ENCODE results near the gene LAYN. TPM values are rescaled to one million over a fixed set of nuclear protein-coding genes. Genes with fewer than 3 reads are reported as not detected.

The LAYN gene
- total RNA-seq, 1 experiment from 2014 or later = 3.7 TPM

DNA sequence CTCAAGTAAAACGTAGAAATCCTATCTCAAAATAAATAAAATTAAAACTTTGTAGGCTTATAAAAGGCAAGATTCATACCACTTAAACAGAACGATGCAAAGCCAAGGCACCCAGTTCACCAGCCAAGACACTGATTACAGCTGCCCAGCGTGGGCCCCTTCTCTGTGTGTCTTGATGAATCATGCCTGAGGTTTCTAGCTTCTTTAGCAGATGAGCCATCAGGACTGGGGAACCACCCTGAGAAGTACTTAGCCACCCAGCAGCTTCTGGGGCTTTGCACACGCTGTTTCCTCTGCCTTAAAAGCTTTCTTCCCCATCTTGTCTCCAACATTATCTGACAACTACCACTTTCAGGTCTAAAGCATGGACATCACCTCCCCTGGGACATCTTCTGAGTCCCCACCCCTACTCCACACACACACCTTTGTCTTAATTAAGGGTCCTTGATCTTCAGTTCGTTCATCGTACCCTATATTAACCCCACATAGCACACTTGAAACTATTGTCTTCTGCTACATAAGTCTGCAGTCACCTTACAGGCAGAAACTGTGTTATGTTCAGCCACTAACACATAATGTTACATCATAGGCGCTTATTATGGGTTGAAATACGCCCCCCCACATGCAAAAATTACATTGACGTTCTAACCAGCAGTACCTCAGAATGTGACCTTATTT is 8.7 kb upstream of the LAYN start (continued):
- no peak for TF ChIP-seq JAZF1 (CRISPR knock-in tag; IDR thresholded peaks at IDR 0.05)
- TF ChIP-seq ZBTB21 (CRISPR knock-in tag; IDR thresholded peaks at IDR 0.05; ENCODE audit: borderline replicate concordance) = no peak
- TF ChIP-seq, protein P1, sequence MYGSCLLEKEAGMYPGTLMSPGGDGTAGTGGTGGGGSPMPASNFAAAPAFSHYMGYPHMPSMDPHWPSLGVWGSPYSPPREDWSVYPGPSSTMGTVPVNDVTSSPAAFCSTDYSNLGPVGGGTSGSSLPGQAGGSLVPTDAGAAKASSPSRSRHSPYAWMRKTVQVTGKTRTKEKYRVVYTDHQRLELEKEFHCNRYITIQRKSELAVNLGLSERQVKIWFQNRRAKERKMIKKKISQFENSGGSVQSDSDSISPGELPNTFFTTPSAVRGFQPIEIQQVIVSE (CRISPR knock-in tag; IDR thresholded peaks at IDR 0.05; ENCODE audit: borderline replicate concordance) = no peak
- TF ChIP-seq ZNF317 (CRISPR knock-in tag; IDR thresholded peaks at IDR 0.05; ENCODE audit: borderline replicate concordance, low read depth) = no peak
- no peak for TF ChIP-seq MXD4 (CRISPR knock-in tag; IDR thresholded peaks at IDR 0.05; ENCODE audit: borderline replicate concordance)
- no peak for TF ChIP-seq CREM (CRISPR knock-in tag; IDR thresholded peaks at IDR 0.05)
- TF ChIP-seq FOXP1 (CRISPR knock-in tag; IDR thresholded peaks at IDR 0.05; ENCODE audit: borderline replicate concordance) = no peak
- TF ChIP-seq SOX15 (CRISPR knock-in tag; IDR thresholded peaks at IDR 0.05) = no peak
- no peak for TF ChIP-seq TEAD4 (CRISPR knock-in tag; IDR thresholded peaks at IDR 0.05)

DNA sequence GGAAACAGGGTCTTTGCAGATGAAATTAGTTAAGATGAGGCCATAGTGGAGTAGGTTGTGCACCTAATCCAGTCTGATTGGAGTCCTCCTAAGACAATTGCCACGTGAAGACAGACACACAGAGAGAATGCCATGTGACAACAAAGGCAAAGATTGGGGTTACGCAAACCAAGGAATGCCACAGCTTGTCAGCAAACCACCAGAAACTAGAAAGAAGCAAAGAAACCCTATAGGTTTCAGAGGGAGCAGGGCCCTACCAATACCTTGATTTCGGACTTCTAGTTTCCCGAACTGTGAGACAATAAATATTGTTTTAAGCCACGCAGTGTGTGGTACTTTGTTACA is 8.2 kb upstream of the LAYN start:
- ATAC-seq = no peak
- no peak overlapping the region for H3K27ac Mint-ChIP-seq
- CTCF ChIA-PET = interaction anchor here (1.3 to 1.4 kb wide), 2 partner anchors 19 to 86 kb away, joined by 3 read pairs; no protein-coding TSS in a partner anchor
- no peaks in the 10 kb centered on the region; the same call in 1 of the 2 replicates for H3K27me3 Mint-ChIP-seq (ENCODE audit: low read depth)
- no peaks in the 10 kb centered on the region for H3K36me3 Mint-ChIP-seq
- no peak for DNase-seq (ENCODE audit: low spot score)
- peaks cover 2% of the 10 kb centered on the region; the same call in 1 of the 2 replicates for H3K4me1 Mint-ChIP-seq
- no peak for TF ChIP-seq FOXP1 (CRISPR knock-in tag; IDR thresholded peaks at IDR 0.05; ENCODE audit: borderline replicate concordance)
- TF ChIP-seq ETV6 (CRISPR knock-in tag; IDR thresholded peaks at IDR 0.05) = no peak
- no peak for TF ChIP-seq KAT7 (CRISPR knock-in tag; IDR thresholded peaks at IDR 0.05; ENCODE audit: borderline replicate concordance)
- TF ChIP-seq, protein P2, sequence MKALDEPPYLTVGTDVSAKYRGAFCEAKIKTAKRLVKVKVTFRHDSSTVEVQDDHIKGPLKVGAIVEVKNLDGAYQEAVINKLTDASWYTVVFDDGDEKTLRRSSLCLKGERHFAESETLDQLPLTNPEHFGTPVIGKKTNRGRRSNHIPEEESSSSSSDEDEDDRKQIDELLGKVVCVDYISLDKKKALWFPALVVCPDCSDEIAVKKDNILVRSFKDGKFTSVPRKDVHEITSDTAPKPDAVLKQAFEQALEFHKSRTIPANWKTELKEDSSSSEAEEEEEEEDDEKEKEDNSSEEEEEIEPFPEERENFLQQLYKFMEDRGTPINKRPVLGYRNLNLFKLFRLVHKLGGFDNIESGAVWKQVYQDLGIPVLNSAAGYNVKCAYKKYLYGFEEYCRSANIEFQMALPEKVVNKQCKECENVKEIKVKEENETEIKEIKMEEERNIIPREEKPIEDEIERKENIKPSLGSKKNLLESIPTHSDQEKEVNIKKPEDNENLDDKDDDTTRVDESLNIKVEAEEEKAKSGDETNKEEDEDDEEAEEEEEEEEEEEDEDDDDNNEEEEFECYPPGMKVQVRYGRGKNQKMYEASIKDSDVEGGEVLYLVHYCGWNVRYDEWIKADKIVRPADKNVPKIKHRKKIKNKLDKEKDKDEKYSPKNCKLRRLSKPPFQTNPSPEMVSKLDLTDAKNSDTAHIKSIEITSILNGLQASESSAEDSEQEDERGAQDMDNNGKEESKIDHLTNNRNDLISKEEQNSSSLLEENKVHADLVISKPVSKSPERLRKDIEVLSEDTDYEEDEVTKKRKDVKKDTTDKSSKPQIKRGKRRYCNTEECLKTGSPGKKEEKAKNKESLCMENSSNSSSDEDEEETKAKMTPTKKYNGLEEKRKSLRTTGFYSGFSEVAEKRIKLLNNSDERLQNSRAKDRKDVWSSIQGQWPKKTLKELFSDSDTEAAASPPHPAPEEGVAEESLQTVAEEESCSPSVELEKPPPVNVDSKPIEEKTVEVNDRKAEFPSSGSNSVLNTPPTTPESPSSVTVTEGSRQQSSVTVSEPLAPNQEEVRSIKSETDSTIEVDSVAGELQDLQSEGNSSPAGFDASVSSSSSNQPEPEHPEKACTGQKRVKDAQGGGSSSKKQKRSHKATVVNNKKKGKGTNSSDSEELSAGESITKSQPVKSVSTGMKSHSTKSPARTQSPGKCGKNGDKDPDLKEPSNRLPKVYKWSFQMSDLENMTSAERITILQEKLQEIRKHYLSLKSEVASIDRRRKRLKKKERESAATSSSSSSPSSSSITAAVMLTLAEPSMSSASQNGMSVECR (CRISPR knock-in tag; IDR thresholded peaks at IDR 0.05; ENCODE audit: borderline replicate concordance) = no peak
- no peak overlapping the region for H3K4me3 Mint-ChIP-seq
- H3K9me3 Mint-ChIP-seq = no peaks in the 10 kb centered on the region
- POLR2A ChIA-PET = no interaction called here

DNA sequence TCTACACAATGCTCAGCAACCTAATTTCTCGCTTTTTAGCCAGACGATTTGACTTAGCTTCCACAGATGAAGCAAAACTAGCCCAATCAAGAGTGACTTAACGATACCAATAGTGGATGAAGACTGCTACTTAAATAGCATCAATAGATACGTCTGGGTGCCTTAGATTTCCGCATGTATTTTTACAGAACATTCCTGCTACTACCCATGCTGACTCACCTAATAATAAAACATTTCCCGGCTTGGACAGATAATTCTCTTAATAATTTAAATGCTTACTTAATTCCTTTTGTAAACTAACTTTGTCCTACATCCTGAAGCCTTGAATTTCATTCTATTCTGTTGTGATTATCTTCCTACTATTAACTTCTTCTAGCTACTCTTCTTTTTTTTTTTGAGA is 5.2 kb upstream of the LAYN start:
- DNase-seq (ENCODE audit: low spot score) (no peak), ATAC-seq (no peak)
- no peak overlapping the region for H3K27ac Mint-ChIP-seq
- ChIA-PET POLR2A (no interaction called here), CTCF (interaction anchor here (1.6 kb wide), 1 partner anchor 80 kb away, joined by 4 read pairs; no protein-coding TSS in a partner anchor)
- H3K9me3 Mint-ChIP-seq = peaks cover 3% of the 10 kb centered on the region; the same call in 1 of the 2 replicates
- no peaks in the 10 kb centered on the region for H3K36me3 Mint-ChIP-seq
- H3K4me1 Mint-ChIP-seq = peaks cover 17% of the 10 kb centered on the region
- TF ChIP-seq SP1 (CRISPR knock-in tag; conservative IDR thresholded peaks at IDR 0.05) (no peak), ZNF416 (CRISPR knock-in tag; IDR thresholded peaks at IDR 0.05) (no peak), TEAD4 (CRISPR knock-in tag; IDR thresholded peaks at IDR 0.05) (no peak), PRRX2 (CRISPR knock-in tag; IDR thresholded peaks at IDR 0.05) (no peak)
- H3K27me3 Mint-ChIP-seq (ENCODE audit: low read depth) = peaks cover 29% of the 10 kb centered on the region
- H3K4me3 Mint-ChIP-seq = no peak overlapping the region

DNA sequence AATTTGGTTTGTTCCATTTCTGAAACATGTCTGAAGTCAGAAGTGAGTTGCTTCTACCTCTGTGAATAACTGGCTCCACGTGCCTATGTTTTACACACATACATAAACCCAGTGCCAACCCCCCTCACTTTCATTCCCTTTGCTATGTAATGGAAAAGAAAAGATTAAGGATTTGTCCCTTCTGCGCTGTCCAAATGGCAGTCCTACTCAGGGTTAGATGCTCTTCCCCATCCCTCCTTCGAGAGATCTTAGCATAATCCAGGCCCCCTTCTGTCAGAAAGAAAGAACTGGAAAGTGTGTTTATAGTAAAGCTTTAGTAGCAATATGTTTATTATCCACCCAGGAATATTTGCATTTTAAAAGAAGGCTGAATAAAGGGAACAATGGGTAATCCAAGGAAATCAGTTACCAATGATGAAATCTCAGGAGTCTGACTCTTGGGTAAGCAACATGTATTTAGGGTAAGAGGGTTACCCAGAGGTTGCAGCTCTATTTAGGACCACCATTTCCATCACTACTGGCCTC is 3.1 kb upstream of the LAYN start:
- ChIA-PET POLR2A (no interaction called here), CTCF (interaction anchor here (1.7 kb wide), 1 partner anchor 83 kb away, joined by 4 read pairs; no protein-coding TSS in a partner anchor)
- Mint-ChIP-seq H3K27ac (no peak overlapping the region), H3K4me1 (peaks cover 26% of the 10 kb centered on the region), H3K9me3 (peaks cover 3% of the 10 kb centered on the region; the same call in 1 of the 2 replicates), H3K4me3 (no peak overlapping the region), H3K27me3 (ENCODE audit: low read depth) (peaks cover 48% of the 10 kb centered on the region), H3K36me3 (no peaks in the 10 kb centered on the region)
- ATAC-seq (no peak), DNase-seq (ENCODE audit: low spot score) (no peak)
- TF ChIP-seq, protein P3, sequence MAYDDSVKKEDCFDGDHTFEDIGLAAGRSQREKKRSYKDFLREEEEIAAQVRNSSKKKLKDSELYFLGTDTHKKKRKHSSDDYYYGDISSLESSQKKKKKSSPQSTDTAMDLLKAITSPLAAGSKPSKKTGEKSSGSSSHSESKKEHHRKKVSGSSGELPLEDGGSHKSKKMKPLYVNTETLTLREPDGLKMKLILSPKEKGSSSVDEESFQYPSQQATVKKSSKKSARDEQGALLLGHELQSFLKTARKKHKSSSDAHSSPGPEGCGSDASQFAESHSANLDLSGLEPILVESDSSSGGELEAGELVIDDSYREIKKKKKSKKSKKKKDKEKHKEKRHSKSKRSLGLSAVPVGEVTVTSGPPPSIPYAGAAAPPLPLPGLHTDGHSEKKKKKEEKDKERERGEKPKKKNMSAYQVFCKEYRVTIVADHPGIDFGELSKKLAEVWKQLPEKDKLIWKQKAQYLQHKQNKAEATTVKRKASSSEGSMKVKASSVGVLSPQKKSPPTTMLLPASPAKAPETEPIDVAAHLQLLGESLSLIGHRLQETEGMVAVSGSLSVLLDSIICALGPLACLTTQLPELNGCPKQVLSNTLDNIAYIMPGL (CRISPR knock-in tag; IDR thresholded peaks at IDR 0.05) = no peak
- TF ChIP-seq, protein P4, sequence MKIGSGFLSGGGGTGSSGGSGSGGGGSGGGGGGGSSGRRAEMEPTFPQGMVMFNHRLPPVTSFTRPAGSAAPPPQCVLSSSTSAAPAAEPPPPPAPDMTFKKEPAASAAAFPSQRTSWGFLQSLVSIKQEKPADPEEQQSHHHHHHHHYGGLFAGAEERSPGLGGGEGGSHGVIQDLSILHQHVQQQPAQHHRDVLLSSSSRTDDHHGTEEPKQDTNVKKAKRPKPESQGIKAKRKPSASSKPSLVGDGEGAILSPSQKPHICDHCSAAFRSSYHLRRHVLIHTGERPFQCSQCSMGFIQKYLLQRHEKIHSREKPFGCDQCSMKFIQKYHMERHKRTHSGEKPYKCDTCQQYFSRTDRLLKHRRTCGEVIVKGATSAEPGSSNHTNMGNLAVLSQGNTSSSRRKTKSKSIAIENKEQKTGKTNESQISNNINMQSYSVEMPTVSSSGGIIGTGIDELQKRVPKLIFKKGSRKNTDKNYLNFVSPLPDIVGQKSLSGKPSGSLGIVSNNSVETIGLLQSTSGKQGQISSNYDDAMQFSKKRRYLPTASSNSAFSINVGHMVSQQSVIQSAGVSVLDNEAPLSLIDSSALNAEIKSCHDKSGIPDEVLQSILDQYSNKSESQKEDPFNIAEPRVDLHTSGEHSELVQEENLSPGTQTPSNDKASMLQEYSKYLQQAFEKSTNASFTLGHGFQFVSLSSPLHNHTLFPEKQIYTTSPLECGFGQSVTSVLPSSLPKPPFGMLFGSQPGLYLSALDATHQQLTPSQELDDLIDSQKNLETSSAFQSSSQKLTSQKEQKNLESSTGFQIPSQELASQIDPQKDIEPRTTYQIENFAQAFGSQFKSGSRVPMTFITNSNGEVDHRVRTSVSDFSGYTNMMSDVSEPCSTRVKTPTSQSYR (CRISPR knock-in tag; IDR thresholded peaks at IDR 0.05) = no peak
- TF ChIP-seq ATF1 (CRISPR knock-in tag; IDR thresholded peaks at IDR 0.05) (no peak), SMAD3 (CRISPR knock-in tag; IDR thresholded peaks at IDR 0.05; ENCODE audit: borderline replicate concordance) (no peak), ZNF121 (CRISPR knock-in tag; IDR thresholded peaks at IDR 0.05) (no peak), SP1 (CRISPR knock-in tag; conservative IDR thresholded peaks at IDR 0.05) (no peak)
